Measurements from ENCODE around the gene MLANA. TPM values are rescaled to one million over a fixed set of nuclear protein-coding genes. Genes with fewer than 3 reads are reported as not detected.

The MLANA gene, protein sequence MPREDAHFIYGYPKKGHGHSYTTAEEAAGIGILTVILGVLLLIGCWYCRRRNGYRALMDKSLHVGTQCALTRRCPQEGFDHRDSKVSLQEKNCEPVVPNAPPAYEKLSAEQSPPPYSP
- total RNA-seq: not detected
- total RNA-seq (2013): not detected

DNA sequence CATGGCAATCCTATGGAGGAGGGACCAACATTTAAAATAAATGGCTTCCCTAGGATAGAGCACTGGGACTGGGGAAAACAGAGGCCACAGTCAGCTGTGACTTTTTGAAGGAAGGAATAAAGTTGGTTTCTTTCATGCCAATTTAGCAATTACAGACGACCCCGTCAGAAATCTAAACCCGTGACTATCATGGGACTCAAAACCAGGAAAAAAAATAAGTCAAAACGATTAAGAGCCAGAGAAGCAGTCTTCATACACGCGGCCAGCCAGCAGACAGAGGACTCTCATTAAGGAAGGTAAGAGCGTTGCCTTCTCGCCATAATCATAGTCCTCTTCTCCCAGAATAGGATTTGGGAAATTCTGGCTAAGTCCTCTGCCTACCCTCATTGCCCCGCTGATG lies at the start of gene MLANA:
MLANA (plus strand) TSS at position 249 of the 400 bp plus-strand sequence. CDS start 1,586 bp downstream, outside the sequence.
- Histone ChIP-seq H3K36me3 (ENCODE audit: control insufficient read depth, insufficient read depth, low read length) (peaks cover under 1% of the 10 kb centered on the region), H3K4me1 (ENCODE audit: control insufficient read depth, insufficient read depth, low read length) (peaks cover 12% of the 10 kb centered on the region), H3K27me3 (ENCODE audit: control insufficient read depth, insufficient read depth, low read length) (no peaks in the 10 kb centered on the region), H3K9me3 (ENCODE audit: control insufficient read depth, insufficient read depth, low read length) (no peaks in the 10 kb centered on the region), H3K27ac (ENCODE audit: low read length) (no peak within 1 kb of the TSS), H3K4me3 (ENCODE audit: low read length) (no peak within 1 kb of the TSS)
- Mint-ChIP-seq H3K4me3 (no peak within 1 kb of the TSS), H3K4me1 (peaks cover 10 to 16% of the 10 kb centered on the region in 2 donors), H3K27me3 (ENCODE audit: low read depth in 2 of 2) (peaks cover 0 to 2% of the 10 kb centered on the region in 2 donors), H3K9me3 (no peaks in the 10 kb centered on the region), H3K36me3 (no peaks in the 10 kb centered on the region), H3K27ac (no peak within 1 kb of the TSS)
- DNase-seq: no peak
- TF ChIP-seq, protein P1, sequence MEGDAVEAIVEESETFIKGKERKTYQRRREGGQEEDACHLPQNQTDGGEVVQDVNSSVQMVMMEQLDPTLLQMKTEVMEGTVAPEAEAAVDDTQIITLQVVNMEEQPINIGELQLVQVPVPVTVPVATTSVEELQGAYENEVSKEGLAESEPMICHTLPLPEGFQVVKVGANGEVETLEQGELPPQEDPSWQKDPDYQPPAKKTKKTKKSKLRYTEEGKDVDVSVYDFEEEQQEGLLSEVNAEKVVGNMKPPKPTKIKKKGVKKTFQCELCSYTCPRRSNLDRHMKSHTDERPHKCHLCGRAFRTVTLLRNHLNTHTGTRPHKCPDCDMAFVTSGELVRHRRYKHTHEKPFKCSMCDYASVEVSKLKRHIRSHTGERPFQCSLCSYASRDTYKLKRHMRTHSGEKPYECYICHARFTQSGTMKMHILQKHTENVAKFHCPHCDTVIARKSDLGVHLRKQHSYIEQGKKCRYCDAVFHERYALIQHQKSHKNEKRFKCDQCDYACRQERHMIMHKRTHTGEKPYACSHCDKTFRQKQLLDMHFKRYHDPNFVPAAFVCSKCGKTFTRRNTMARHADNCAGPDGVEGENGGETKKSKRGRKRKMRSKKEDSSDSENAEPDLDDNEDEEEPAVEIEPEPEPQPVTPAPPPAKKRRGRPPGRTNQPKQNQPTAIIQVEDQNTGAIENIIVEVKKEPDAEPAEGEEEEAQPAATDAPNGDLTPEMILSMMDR (IDR thresholded peaks at IDR 0.05): no peak
- ATAC-seq: no peak
- intact Hi-C loops (cut with micrococcal nuclease): no loop called here
- WGBS (ENCODE audit: insufficient coverage): 97% methylated on average over 9 of the region's 9 CpGs

DNA sequence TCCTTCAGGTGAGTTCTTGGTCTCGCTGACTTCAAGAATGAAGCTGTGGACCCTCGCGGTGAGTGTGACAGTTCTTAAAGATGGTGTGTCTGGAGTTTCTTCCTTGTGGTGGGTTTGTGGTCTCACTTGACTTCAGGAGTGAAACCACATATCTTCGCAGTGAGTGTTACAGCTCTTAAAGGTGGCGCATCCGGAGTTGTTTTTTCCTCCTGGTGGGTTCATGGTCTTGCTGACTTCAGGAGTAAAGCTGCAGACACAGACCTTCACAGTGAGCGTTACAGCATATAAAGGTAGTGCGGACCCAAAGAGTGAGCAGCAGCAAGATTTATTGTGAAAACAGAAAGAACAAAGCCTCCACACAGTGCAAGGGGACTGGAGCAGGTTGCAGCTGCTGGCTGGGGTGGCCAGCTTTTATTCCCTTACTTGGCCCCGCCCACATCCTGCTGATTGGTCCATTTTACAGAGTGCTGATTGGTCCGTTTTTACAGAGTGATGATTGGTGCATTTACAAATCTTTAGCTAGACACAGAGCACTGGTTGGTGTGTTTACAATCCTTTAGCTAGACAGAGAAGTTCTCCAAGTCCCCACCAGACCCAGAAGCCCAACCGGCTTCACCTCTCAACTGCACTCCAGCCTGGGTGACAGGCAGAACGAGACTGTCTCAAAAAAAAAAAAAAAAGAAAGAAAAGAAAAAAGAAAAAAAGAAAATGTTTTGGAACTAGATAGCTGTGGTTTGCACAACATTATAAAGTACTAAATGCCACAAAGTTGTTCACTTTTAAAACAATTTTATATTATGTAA lies 48.7 kb upstream of the MLANA start:
- Mint-ChIP-seq H3K27me3 (ENCODE audit: low read depth in 2 of 2) (peaks cover 0 to 3% of the 10 kb centered on the region in 2 donors), H3K9me3 (no peaks in the 10 kb centered on the region), H3K4me3 (peak overlapping the region; percentile 84), H3K36me3 (no peaks in the 10 kb centered on the region), H3K4me1 (peaks cover 69 to 73% of the 10 kb centered on the region in 2 donors), H3K27ac (peak overlapping the region; percentile 91)
- Histone ChIP-seq H3K36me3 (ENCODE audit: control insufficient read depth, insufficient read depth, low read length) (no peaks in the 10 kb centered on the region), H3K9me3 (ENCODE audit: control insufficient read depth, insufficient read depth, low read length) (peaks cover 5% of the 10 kb centered on the region), H3K27ac (ENCODE audit: low read length) (peak overlapping the region; percentile 46), H3K4me1 (ENCODE audit: control insufficient read depth, insufficient read depth, low read length) (peaks cover 62% of the 10 kb centered on the region), H3K4me3 (ENCODE audit: low read length) (no peak overlapping the region), H3K27me3 (ENCODE audit: control insufficient read depth, insufficient read depth, low read length) (no peaks in the 10 kb centered on the region)
- peak; percentile 54 to 85 for DNase-seq
- WGBS (ENCODE audit: insufficient coverage): 7% methylated on average over 10 of the region's 12 CpGs
- TF ChIP-seq, protein P1 (IDR thresholded peaks at IDR 0.05): no peak
- ATAC-seq: peak; percentile 68 to 72 (median 71)
- intact Hi-C loops (cut with micrococcal nuclease): loop anchor here (1.0 to 10.0 kb wide), 7 partner anchors 9 to 915 kb away; partner anchors contain the start of genes KDM4C, RIC1 and UHRF2

DNA sequence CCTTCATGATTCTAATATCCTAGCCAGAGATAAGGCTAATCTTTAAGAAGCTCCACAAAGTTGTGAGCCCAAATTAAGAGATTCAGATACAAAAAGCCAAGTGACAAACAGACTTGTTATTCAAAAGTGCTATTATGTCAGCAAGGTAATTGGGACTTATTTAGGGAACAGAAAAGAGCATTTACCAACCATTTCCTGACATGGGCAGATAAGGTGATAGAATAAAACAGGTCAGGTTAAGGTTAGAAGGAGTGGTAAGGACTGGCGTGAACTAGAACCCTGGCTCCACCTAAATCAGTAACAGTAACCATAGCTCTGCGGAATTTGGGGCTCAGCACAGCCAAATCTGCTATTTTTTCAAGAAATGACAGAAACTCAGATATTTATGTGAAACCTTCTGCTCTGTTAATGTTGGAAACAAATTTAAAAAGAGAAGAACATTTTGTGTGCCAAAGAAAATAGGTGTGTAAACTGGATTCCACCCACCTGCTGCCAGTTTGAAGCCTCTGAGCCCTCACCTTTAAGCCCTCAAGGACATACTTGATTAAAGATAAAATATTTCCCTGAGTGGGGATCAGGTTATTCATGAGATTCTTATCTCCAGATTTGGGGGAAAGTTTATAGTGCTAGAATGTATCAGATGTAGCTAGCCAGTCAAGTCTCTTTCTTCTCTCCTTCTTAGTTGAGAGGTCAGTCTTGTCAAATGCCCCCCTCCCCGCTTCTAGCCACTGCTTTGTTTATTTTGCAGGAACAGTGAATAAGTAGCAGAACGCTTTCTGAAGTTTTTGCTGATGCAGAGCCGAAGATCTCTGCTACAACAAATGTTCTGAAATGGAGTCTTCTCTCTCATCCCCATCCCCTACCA lies 47.5 kb upstream of the MLANA start:
- Histone ChIP-seq H3K27ac (ENCODE audit: low read length) (peak overlapping the region; percentile 54), H3K27me3 (ENCODE audit: control insufficient read depth, insufficient read depth, low read length) (no peaks in the 10 kb centered on the region), H3K4me1 (ENCODE audit: control insufficient read depth, insufficient read depth, low read length) (peaks cover 68% of the 10 kb centered on the region), H3K4me3 (ENCODE audit: low read length) (no peak overlapping the region), H3K36me3 (ENCODE audit: control insufficient read depth, insufficient read depth, low read length) (no peaks in the 10 kb centered on the region), H3K9me3 (ENCODE audit: control insufficient read depth, insufficient read depth, low read length) (peaks cover 5% of the 10 kb centered on the region)
- intact Hi-C loops (cut with micrococcal nuclease): loop anchor here (1.0 to 10.0 kb wide), 7 partner anchors 8 to 914 kb away; partner anchors contain the start of genes KDM4C, RIC1 and UHRF2
- Mint-ChIP-seq H3K4me3 (peak overlapping the region; percentile 79), H3K27me3 (ENCODE audit: low read depth in 2 of 2) (peaks cover 0 to 3% of the 10 kb centered on the region in 2 donors), H3K36me3 (no peaks in the 10 kb centered on the region), H3K27ac (peak overlapping the region; percentile 91), H3K4me1 (peaks cover 73 to 77% of the 10 kb centered on the region in 2 donors), H3K9me3 (no peaks in the 10 kb centered on the region)
- WGBS (ENCODE audit: insufficient coverage): 59% methylated on average over 5 of the region's 5 CpGs
- DNase-seq (no peak), ATAC-seq (no peak)
- TF ChIP-seq, protein P1 (IDR thresholded peaks at IDR 0.05): no peak
